Muscle layer of duodenum (tissue), 2 donors: ENCODE results near the gene C1orf116.
A peak's percentile ranks its signal among the peaks of the same experiment; 100 is the strongest.
"Not testable (repeated sequence)": the region's sequence is repeated elsewhere in the genome, so short reads cannot be mapped to it uniquely, and the experiment has no call there.

ENCODE experiments used
- H3K27ac ChIP-seq: one replicate; pipeline ENCODE4 v1.7.0; 2013; ENCODE audit warnings: mild to moderate bottlenecking, low read length
- H3K27me3 ChIP-seq: one replicate; pipeline ENCODE4 v1.7.0; 2013; ENCODE audit warnings: low read depth, mild to moderate bottlenecking, control low read depth, low read length
- H3K36me3 ChIP-seq, 2 donors: one replicate each; pipeline ENCODE4 v1.7.0; 2013; ENCODE audit warnings: low read length in 2 of 2, control low read depth in 1 of 2, mild to moderate bottlenecking in 1 of 2; ENCODE audit not compliant: insufficient read depth in 2 of 2, control insufficient read depth in 1 of 2
- H3K4me1 ChIP-seq, 2 donors: one replicate each; pipeline ENCODE4 v1.7.0; 2013; ENCODE audit warnings: low read length in 2 of 2, mild to moderate bottlenecking in 2 of 2, control low read depth in 1 of 2, moderate library complexity in 1 of 2; ENCODE audit not compliant: insufficient read depth in 2 of 2, control insufficient read depth in 1 of 2
- H3K4me3 ChIP-seq, 2 donors: one replicate each; pipeline ENCODE4 v1.7.0; 2013; ENCODE audit warnings: low read length in 2 of 2, low read depth in 1 of 2, mild to moderate bottlenecking in 1 of 2
- H3K9me3 ChIP-seq, 2 donors: one replicate each; pipeline ENCODE4 v1.7.0; 2013; ENCODE audit warnings: low read length in 2 of 2, control low read depth in 1 of 2, mild to moderate bottlenecking in 1 of 2; ENCODE audit not compliant: control insufficient read depth in 1 of 2
- donor health status: healthy.

Gene C1orf116

DNA sequence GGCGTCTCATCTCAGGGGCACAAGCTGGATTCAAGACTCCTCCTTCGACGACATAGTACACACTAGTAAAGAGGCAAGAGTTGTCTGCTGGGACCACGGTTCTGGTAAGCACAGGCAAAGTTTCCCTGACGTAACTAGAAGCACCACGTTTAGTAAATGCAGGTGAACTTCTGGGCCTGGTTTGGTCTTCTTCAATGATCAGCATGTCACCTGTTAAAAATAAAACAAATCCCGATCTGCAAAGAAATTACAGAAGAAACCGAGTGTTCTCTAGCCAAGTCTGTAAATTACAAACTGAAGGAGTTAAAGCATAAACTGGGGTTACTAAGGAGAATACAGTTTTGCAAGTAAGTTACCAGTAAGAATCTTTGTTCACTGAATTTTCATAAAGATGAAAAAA, 17.0 kb upstream of the C1orf116 start:
- Histone ChIP-seq H3K9me3 (no peaks in the 10 kb centered on the region), H3K4me1 (peaks cover 10 to 62% of the 10 kb centered on the region in 2 donors), H3K27me3 (no peaks in the 10 kb centered on the region), H3K36me3 (peaks cover 16 to 23% of the 10 kb centered on the region in 2 donors), H3K27ac (peak overlapping the region; percentile 85), H3K4me3 (peak overlapping the region; percentile 96)

DNA sequence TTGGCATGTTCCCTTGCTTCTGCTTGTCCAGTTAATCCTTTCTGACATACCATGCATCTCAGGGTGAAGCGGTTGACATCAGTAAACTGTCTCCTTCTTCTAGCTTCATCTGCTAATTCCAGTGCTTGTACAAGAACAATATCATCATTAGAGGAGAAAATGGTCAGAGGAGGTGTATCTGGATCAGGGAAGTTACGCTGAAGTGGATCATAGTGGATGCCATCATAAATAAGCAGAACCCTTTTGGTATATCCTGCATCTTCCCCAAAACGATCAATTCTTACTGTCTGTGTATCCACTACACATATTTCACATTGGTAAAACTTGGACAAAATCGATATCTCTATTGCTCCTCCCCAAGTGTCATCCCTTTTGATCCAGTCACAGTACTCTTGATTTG, 16.5 kb upstream of the C1orf116 start:
- Histone ChIP-seq H3K4me1 (peaks cover 10 to 66% of the 10 kb centered on the region in 2 donors), H3K4me3 (peak overlapping the region; percentile 17 to 96), H3K27ac (peak overlapping the region; percentile 85), H3K36me3 (peaks cover 16 to 23% of the 10 kb centered on the region in 2 donors), H3K27me3 (no peaks in the 10 kb centered on the region), H3K9me3 (no peaks in the 10 kb centered on the region)

DNA sequence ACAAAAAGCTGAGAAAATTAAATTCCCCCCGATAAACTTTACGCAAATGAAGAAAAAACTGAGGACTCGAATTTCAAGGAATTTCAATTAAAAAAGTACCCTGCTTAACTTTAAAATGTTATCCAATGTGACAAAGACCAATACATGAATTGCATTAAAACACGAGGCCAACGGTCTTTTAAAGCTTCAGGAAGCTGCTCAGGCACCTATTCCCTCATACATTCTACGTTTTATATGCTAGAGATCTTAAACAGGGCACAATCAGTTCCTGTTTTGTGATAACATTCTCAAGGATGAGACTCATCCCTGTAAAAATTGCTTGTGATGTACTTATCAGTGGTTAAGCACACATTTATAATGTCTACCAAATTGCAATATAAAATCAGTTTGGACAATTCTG, 15.5 kb upstream of the C1orf116 start:
- Histone ChIP-seq H3K36me3 (peaks cover 16 to 23% of the 10 kb centered on the region in 2 donors), H3K27me3 (no peaks in the 10 kb centered on the region), H3K4me1 (peaks cover 10 to 62% of the 10 kb centered on the region in 2 donors), H3K4me3 (no peak overlapping the region), H3K9me3 (no peaks in the 10 kb centered on the region), H3K27ac (no peak overlapping the region)

DNA sequence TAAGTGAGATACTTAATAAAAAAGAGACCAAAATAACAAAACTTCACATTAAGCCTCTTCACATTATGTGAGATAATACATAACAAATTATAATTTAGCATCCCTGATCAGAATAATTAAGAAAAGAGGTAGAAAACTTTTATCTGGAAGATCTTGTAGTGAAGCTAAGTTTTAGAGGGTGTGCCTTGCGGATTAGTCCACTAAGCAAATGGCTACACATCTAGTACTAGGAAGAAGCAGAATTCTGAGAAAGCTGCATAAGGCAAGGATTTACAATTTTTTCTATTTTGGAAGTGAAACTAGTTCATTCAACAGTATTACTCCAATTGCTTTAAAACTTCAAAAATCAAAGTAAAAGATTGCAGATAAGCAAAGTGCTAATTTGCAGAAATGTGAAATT, 14.9 kb upstream of the C1orf116 start:
- H3K4me1 ChIP-seq: peaks cover 10 to 62% of the 10 kb centered on the region in 2 donors
- no peaks in the 10 kb centered on the region for H3K27me3 ChIP-seq
- peaks cover 16 to 23% of the 10 kb centered on the region in 2 donors for H3K36me3 ChIP-seq
- no peaks in the 10 kb centered on the region for H3K9me3 ChIP-seq
- H3K27ac ChIP-seq: no peak overlapping the region
- no peak overlapping the region for H3K4me3 ChIP-seq

DNA sequence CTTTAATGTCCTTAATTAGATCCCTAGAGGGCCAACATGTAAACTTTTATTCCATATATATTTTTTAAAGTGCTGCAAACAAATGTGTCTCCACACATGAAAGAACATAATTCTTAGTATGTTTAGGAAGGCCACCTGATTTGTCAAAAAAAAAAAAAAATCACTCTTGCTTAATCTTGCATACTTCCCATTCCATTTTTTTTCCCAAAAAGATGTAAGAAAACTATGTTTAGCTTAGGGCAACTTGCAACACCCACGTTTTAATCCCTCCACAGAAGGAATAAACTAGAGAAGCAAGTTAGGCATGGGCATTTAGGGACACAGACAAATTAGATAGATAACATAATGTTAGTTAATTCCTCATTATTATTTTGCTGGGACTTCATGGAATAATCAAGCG, 12.9 kb upstream of the C1orf116 start:
- Histone ChIP-seq H3K9me3 (no peaks in the 10 kb centered on the region), H3K4me1 (peaks cover 4 to 52% of the 10 kb centered on the region in 2 donors), H3K36me3 (peaks cover 16 to 23% of the 10 kb centered on the region in 2 donors), H3K4me3 (no peak overlapping the region), H3K27me3 (no peaks in the 10 kb centered on the region), H3K27ac (no peak overlapping the region)

DNA sequence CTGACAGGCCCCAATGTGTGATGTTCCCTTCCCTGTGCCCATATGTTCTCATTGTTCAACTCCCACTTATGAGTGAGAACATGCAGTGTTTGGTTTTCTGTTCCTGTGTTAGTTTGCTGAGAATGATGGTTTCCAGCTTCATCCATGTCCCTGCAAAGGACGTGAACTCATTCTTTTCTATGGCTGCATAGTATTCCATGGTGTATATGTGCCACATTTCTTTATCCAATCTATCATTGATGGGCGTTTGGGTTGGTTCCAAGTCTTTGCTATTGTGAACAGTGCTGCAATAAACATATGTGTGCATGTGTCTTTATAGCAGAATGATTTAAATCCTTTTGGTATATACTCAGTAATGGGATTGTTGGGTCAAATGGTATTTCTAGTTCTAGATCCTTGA, 8.8 kb upstream of the C1orf116 start:
- H3K4me1 ChIP-seq: peaks cover 4 to 20% of the 10 kb centered on the region in 2 donors
- H3K27ac ChIP-seq, H3K27me3 ChIP-seq, H3K9me3 ChIP-seq, H3K36me3 ChIP-seq, H3K4me3 ChIP-seq: not testable (repeated sequence)

DNA sequence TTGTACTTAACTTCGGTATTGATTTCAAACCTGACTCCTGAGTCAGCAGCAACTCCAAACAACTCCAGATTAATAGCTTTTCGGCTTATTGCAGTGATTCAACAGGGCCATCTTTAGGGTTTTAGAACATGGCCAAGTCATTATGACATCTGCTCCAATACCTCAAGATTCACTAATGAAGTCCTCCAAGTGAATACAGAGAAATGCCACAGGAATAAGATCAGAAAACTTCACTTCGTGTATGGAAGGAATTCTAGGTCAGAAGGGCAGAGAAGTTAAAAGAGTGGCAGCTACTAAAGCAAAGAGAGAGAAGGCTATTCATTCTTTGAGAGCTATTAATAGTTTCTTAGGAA, 7.6 kb upstream of the C1orf116 start:
- H3K4me1 ChIP-seq: peaks cover 0 to 8% of the 10 kb centered on the region in 2 donors
- no peaks in the 10 kb centered on the region for H3K9me3 ChIP-seq
- H3K27me3 ChIP-seq: no peaks in the 10 kb centered on the region
- H3K36me3 ChIP-seq: no peaks in the 10 kb centered on the region
- H3K27ac ChIP-seq: no peak overlapping the region
- H3K4me3 ChIP-seq: no peak overlapping the region

DNA sequence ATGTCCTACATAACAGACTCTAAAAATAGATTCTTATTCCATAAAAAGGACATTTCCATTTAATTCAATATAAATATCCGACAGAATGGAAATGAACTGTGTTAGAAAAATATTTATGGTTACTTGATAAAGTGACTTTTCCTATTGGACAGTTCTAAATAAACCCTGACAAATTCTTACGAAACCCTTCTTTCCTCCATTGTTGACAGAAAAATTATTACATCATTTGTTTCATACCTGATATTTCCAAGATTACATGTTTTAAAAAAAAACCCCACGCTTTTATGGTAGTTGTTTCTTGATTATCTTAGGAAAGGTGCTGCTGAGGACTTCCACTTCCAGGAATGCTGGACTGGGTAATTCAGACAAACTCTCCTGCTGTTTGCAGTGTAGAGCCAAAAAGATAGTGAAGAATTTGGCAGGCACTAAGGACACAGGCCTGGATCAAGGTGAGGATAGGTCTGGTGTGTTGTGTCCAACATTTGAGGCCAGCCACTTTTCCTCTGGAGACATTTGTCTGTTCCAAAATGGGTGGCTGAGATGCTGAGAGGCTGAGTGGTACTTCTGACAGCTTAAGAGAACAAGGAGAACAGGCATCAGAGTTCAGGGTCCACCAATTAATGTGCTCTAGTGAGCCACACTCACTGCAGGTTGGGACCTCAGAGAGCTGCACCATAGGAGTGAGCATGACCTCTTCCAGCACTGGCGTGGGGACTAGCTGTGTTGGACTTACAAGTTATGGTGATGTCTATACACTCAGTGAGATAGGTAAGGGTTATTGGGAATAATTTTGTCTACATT, 7.0 kb upstream of the C1orf116 start:
- Histone ChIP-seq H3K4me1 (peaks cover 0 to 4% of the 10 kb centered on the region in 2 donors), H3K4me3 (no peak overlapping the region), H3K27ac (no peak overlapping the region), H3K27me3 (no peaks in the 10 kb centered on the region), H3K9me3 (no peaks in the 10 kb centered on the region), H3K36me3 (no peaks in the 10 kb centered on the region)

DNA sequence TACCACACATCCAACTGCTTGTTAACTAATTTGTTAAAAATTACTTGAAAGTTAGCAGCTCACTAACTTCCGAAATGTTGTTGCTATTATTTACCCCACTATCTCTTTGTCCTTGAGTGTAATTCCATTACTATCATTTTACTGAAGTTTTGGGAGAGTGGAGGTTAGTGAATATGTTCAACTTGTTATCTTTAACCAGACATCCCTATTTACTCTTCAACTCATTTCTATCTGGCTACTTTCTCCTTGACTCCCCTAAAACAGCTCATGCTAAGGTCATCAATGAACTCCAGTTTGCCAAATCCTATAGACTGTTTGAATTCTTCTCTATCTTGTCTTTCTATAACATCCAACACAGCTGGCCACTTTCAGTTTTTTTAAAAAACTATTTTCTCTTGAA, 4.3 kb upstream of the C1orf116 start:
- Histone ChIP-seq H3K36me3 (no peaks in the 10 kb centered on the region), H3K4me3 (no peak overlapping the region), H3K27me3 (no peaks in the 10 kb centered on the region), H3K4me1 (no peaks in the 10 kb centered on the region), H3K27ac (no peak overlapping the region), H3K9me3 (no peaks in the 10 kb centered on the region)

DNA sequence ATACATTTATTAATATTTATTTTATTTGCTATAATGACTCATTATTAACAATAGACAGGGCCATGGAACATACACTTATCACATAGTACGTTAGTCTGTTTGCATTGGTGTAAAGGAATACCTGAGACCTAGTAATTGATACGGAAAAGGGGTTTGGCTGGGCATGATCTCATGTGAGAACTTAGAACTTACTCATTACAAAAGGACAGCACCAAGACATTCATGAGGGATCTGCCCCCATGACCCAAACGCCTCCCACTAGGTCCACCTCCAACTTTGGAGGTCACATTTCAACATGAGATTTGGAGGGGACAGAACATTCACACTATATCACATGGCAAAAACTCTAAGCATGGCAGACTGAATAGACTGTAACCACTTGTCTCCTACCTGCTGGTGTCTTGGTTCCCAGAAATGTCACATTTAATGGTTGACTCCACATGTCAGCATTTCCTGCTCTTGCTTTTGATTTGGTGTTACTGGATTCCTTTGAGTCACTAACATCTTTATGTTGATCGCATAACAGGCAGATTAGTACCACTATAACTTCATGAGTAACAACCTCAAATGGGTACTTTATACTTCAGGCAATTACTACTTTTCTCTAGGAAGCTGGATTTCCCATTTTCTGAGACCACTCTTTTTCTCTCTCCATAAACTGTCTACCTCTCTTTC, 3.5 kb upstream of the C1orf116 start:
- Histone ChIP-seq H3K27ac (no peak overlapping the region), H3K36me3 (no peaks in the 10 kb centered on the region), H3K27me3 (no peaks in the 10 kb centered on the region), H3K9me3 (no peaks in the 10 kb centered on the region), H3K4me1 (no peaks in the 10 kb centered on the region), H3K4me3 (no peak overlapping the region)

DNA sequence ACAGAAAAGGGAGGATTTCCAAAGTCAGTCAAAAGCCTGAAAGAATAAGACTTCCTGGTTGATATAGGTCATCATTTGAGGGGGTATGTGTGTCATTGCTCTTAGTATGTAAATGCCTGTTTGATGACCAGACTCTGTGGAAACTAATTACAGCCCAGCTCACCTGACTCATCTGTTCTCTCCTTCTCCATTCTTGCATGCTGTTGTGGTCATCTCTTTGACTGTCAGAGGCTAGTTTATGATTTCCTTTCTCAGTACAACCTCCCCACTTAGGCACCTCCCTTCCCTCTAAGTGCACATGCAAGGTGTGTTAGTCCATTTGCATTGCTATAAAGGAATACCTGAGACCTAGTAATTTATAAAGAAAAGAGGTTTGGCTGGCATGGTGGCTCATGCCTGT, 2.4 kb upstream of the C1orf116 start:
- Histone ChIP-seq H3K36me3 (no peaks in the 10 kb centered on the region), H3K27ac (no peak overlapping the region), H3K4me1 (no peaks in the 10 kb centered on the region), H3K4me3 (no peak overlapping the region), H3K9me3 (no peaks in the 10 kb centered on the region), H3K27me3 (no peaks in the 10 kb centered on the region)
